ENCODE measurements around the gene SLC30A1.

SLC30A1 gene

GRCh38 chr1:211606914-211607753 is 28.2 kb upstream of the SLC30A1 start:
- no peak for TF ChIP-seq CTCF (conservative IDR thresholded peaks at IDR 0.05; ENCODE audit: control insufficient read depth, insufficient read depth, low read depth, low read length)
- no peak overlapping the region for H3K4me3 ChIP-seq (ENCODE audit: control insufficient read depth, low read depth, low read length)
- no peak for DNase-seq (ENCODE audit: low read depth)

- no peak overlapping the region for H3K4me3 ChIP-seq (ENCODE audit: control insufficient read depth, low read depth, low read length)
- no peak for TF ChIP-seq CTCF (conservative IDR thresholded peaks at IDR 0.05; ENCODE audit: control insufficient read depth, insufficient read depth, low read depth, low read length)
- DNase-seq (ENCODE audit: low read depth): no peak
Measured at GRCh38 chr1:211606332-211606913, 27.5 kb upstream of the SLC30A1 start.

- no peak overlapping the region for H3K4me3 ChIP-seq (ENCODE audit: control insufficient read depth, low read depth, low read length)
- no peak for DNase-seq (ENCODE audit: low read depth)
- TF ChIP-seq CTCF (conservative IDR thresholded peaks at IDR 0.05; ENCODE audit: control insufficient read depth, insufficient read depth, low read depth, low read length): no peak
Measured at GRCh38 chr1:211605603-211606331, 26.8 kb upstream of the SLC30A1 start.

- no peak for TF ChIP-seq CTCF (conservative IDR thresholded peaks at IDR 0.05; ENCODE audit: control insufficient read depth, insufficient read depth, low read depth, low read length)
- no peak for DNase-seq (ENCODE audit: low read depth)
- H3K4me3 ChIP-seq (ENCODE audit: control insufficient read depth, low read depth, low read length): no peak overlapping the region
Measured at GRCh38 chr1:211605034-211605433, 26.1 kb upstream of the SLC30A1 start.

- no peak overlapping the region for H3K4me3 ChIP-seq (ENCODE audit: control insufficient read depth, low read depth, low read length)
- TF ChIP-seq CTCF (conservative IDR thresholded peaks at IDR 0.05; ENCODE audit: control insufficient read depth, insufficient read depth, low read depth, low read length): no peak
- no peak for DNase-seq (ENCODE audit: low read depth)
Measured at GRCh38 chr1:211604548-211604947, 25.6 kb upstream of the SLC30A1 start.

GRCh38 chr1:211603713-211604112 is 24.8 kb upstream of the SLC30A1 start:
- no peak for TF ChIP-seq CTCF (conservative IDR thresholded peaks at IDR 0.05; ENCODE audit: control insufficient read depth, insufficient read depth, low read depth, low read length)
- no peak for DNase-seq (ENCODE audit: low read depth)

More at GRCh38 chr1:211603713-211604112, 24.8 kb upstream of the SLC30A1 start:
- no peak overlapping the region for H3K4me3 ChIP-seq (ENCODE audit: control insufficient read depth, low read depth, low read length)
